CD4-positive, alpha-beta memory T cell (primary cell): ENCODE results near the gene MPRIP. TPM values are rescaled to one million over a fixed set of nuclear protein-coding genes. Genes with fewer than 3 reads are reported as not detected.

ENCODE experiments used
- CTCF ChIA-PET: fragments of 350-600 bp; sonication (Branson Sonifier 250); formaldehyde crosslinking; loops from one replicate; lab custom pipeline; 2021; ENCODE audit warnings: inconsistent platforms; ENCODE audit not compliant: partially characterized antibody; lab: Charles Lee
- POLR2A ChIA-PET: fragments of 350-600 bp; sonication (Branson Sonifier 250); formaldehyde crosslinking; loops from one replicate; lab custom pipeline; 2021; ENCODE audit not compliant: partially characterized antibody; lab: Charles Lee
- DNase-seq, 5 donors: peaks; one replicate each; pipeline versions ENCODE4 v3.0.0 to v3.0.0-alpha.2; 2020 to 2022; ENCODE audit warnings: mixed read lengths in 1 of 5
- H3K27ac ChIP-seq: one replicate; pipeline ENCODE4 v1.7.0; 2013; ENCODE audit warnings: low read depth, low read length
- H3K27me3 ChIP-seq: 2 replicates; pipeline ENCODE4 v1.7.0; 2013; ENCODE audit warnings: mild to moderate bottlenecking, low read length, moderate library complexity; ENCODE audit not compliant: insufficient read depth
- H3K36me3 ChIP-seq: 2 replicates; pipeline ENCODE4 v1.7.0; 2013; ENCODE audit warnings: mild to moderate bottlenecking, low read length, moderate library complexity; ENCODE audit not compliant: insufficient read depth
- H3K4me1 ChIP-seq: 2 replicates; pipeline ENCODE4 v1.7.0; 2013; ENCODE audit warnings: mild to moderate bottlenecking, low read length, moderate library complexity; ENCODE audit not compliant: insufficient read depth
- H3K4me3 ChIP-seq, 2 donors: one replicate each; pipeline ENCODE4 v1.7.0; 2013; ENCODE audit warnings: low read length in 2 of 2, mild to moderate bottlenecking in 1 of 2
- H3K9me3 ChIP-seq, 2 donors: one replicate each; pipeline ENCODE4 v1.7.0; 2013; ENCODE audit warnings: low read length in 2 of 2, control low read depth in 1 of 2; ENCODE audit not compliant: control insufficient read depth in 1 of 2
- H3K27ac Mint-ChIP-seq, 7 donors: one replicate each; pipeline ENCODE4 v1.8.0; 2020 to 2021; ENCODE audit warnings: mixed read lengths in 7 of 7, mild to moderate bottlenecking in 6 of 7, inconsistent platforms in 3 of 7, moderate library complexity in 3 of 7
- H3K27me3 Mint-ChIP-seq, 2 donors: one replicate each; pipeline ENCODE4 v1.8.0; 2020 to 2021; ENCODE audit warnings: mixed read lengths in 2 of 2
- H3K36me3 Mint-ChIP-seq, 2 donors: one replicate each; pipeline ENCODE4 v1.8.0; 2020 to 2021; ENCODE audit warnings: mixed read lengths in 2 of 2, inconsistent platforms in 1 of 2, mild to moderate bottlenecking in 1 of 2
- H3K4me1 Mint-ChIP-seq, 4 donors: one replicate each; pipeline ENCODE4 v1.8.0; 2020 to 2021; ENCODE audit warnings: mixed read lengths in 4 of 4, mild to moderate bottlenecking in 1 of 4
- H3K4me3 Mint-ChIP-seq, 8 donors: one replicate each; pipeline ENCODE4 v1.8.0; 2020 to 2021; ENCODE audit warnings: mixed read lengths in 8 of 8, mild to moderate bottlenecking in 7 of 8, moderate library complexity in 6 of 8, inconsistent platforms in 3 of 8
- H3K9me3 Mint-ChIP-seq, 8 donors: one replicate each; pipeline ENCODE4 v1.8.0; 2020 to 2021; ENCODE audit warnings: mixed read lengths in 8 of 8, mild to moderate bottlenecking in 5 of 8, inconsistent platforms in 3 of 8, moderate library complexity in 1 of 8
- intact Hi-C: fragments of 100-400 bp; cut with micrococcal nuclease; formaldehyde crosslinking; loops from one replicate; pipeline ENCODE4 v1.15.1; 2023
- polyA plus RNA-seq, 2 donors: library from polyadenylated mRNA; unstranded; fragments of 300-500 nt; fragmentation: Illumina TruSeq; gene quantifications; one replicate each; pipeline ENCODE4 v1.2.3, GENCODE V29; 2021
- total RNA-seq, 2 experiments: library from RNA; stranded (reverse); gene quantifications; one replicate each; pipeline ENCODE4 v1.2.3, GENCODE V29; 2021

Gene MPRIP
- total and polyA plus RNA-seq, 4 experiments from 2014 or later: 48.4 to 255 (median 152) TPM

DNA sequence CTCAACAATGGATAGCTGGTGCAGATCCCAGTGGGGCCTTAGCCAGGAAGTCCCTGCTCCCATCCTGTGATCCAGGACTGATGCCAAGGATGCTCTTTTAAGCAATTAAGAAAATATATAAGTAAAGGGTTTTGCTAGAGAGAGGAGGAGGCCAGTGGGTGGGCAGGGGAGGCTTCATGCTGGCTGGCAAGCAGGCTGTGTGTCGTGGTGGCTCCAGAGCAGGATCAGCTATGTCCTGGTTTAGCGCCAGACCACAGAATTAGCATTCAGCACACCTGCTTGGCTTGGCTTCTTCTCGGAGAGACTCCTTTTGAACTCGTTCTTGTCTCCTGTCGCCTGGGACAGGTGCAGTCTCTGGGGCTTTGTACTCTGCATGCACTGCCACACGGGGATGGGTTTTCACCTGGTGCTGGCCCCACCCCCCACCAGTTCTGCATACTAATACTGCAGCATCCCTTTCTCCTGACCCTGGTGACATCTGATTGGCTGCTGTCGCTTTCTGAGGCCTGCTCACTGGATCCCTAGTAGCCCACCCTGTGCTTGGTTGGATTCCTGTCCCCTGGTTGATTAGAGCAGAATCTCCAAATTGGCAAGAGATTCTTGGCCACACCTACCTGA lies 97.8 kb downstream of the MPRIP start:
- Histone ChIP-seq H3K4me3 (no peak overlapping the region), H3K36me3 (peaks cover 57% of the 10 kb centered on the region), H3K9me3 (no peaks in the 10 kb centered on the region), H3K27ac (no peak overlapping the region), H3K27me3 (no peaks in the 10 kb centered on the region), H3K4me1 (peaks cover 9% of the 10 kb centered on the region)
- POLR2A ChIA-PET: interaction anchor here (0.7 kb wide), 1 partner anchor 52 kb away, joined by 3 read pairs; no protein-coding TSS in a partner anchor
- no peaks in the 10 kb centered on the region for H3K27me3 Mint-ChIP-seq
- intact Hi-C loops: loop anchor here (5.0 kb wide), 1 partner anchor 67 kb away; the partner anchor contains the start of gene PLD6
- CTCF ChIA-PET: interaction anchor here (1.6 to 3.9 kb wide), 4 partner anchors 19 to 175 kb away, joined by 4 to 49 read pairs (median 10); partner anchors contain the start of gene FLCN
- no peak for DNase-seq
- peak overlapping the region in 4 of 7 donors; percentile 25 to 68 (median 49) for H3K27ac Mint-ChIP-seq
- H3K9me3 Mint-ChIP-seq: no peaks in the 10 kb centered on the region
- H3K36me3 Mint-ChIP-seq: peaks cover 31 to 64% of the 10 kb centered on the region in 2 donors
- no peak overlapping the region for H3K4me3 Mint-ChIP-seq
- peaks cover 7 to 11% (median 10%) of the 10 kb centered on the region in 4 donors for H3K4me1 Mint-ChIP-seq

DNA sequence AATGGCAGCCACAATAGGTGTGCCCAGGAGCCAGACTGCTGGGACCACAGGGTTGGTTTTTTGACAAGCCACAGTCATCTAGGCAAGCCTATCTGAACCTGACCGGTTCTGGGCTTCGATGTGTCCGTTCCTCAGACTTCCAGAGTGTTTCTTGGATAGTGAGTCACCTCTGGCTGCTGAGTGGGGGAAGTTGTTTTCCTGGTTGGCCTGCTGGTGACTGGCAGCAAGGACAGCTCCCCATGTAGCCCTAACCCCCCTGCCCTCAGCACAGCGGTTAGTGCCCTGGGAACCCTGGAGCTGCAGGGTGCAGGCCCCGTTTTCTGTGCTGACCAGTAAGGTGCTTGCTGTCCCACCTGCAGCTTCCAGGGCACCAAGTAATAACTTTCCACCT lies 98.3 kb downstream of the MPRIP start:
- ChIA-PET CTCF (interaction anchor here (1.0 to 3.9 kb wide), 8 partner anchors 20 to 174 kb away, joined by 3 to 49 read pairs (median 6); partner anchors contain the start of gene FLCN), POLR2A (interaction anchor here (1.0 to 2.1 kb wide), 3 partner anchors 15 to 41 kb away, joined by 3 to 10 read pairs (median 5); no protein-coding TSS in a partner anchor)
- Histone ChIP-seq H3K27me3 (no peaks in the 10 kb centered on the region), H3K9me3 (no peaks in the 10 kb centered on the region), H3K4me3 (no peak overlapping the region), H3K4me1 (peaks cover 9% of the 10 kb centered on the region), H3K27ac (no peak overlapping the region), H3K36me3 (peaks cover 59% of the 10 kb centered on the region)
- H3K27ac Mint-ChIP-seq: peak overlapping the region in 2 of 7 donors; percentile 52 to 68
- no peaks in the 10 kb centered on the region for H3K9me3 Mint-ChIP-seq
- intact Hi-C loops: loop anchor here (5.0 kb wide), 1 partner anchor 67 kb away; the partner anchor contains the start of gene PLD6
- H3K27me3 Mint-ChIP-seq: no peaks in the 10 kb centered on the region
- DNase-seq: no peak
- peaks cover 35 to 65% of the 10 kb centered on the region in 2 donors for H3K36me3 Mint-ChIP-seq
- no peak overlapping the region for H3K4me3 Mint-ChIP-seq
- peaks cover 7 to 11% (median 10%) of the 10 kb centered on the region in 4 donors for H3K4me1 Mint-ChIP-seq

DNA sequence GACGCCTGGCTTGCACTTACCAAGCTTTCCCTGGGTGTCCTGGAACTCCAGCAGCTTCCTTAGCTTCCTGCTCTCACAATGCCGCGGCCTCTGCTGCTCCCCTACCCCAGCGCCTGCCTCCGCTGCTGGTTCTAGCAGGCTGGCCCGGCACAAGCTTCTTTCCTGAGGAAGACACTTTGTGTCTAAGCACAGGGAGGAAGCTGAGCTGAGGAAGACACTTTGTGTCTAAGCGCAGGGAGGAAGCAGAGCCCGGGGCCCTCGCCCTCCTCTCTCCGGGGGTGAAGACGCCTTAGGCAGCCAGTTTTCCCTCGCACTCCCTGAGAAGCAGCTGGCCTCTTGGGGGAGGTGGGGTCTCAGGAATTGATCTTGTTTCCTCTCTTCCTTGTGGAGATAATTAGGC lies 99.0 kb downstream of the MPRIP start:
- POLR2A ChIA-PET: interaction anchor here (1.0 to 2.1 kb wide), 7 partner anchors 16 to 172 kb away, joined by 3 to 10 read pairs (median 5); partner anchors contain the start of gene FLCN
- H3K27ac Mint-ChIP-seq: peak overlapping the region in 3 of 7 donors; percentile 60 to 91 (median 90)
- peaks cover 9% of the 10 kb centered on the region for H3K4me1 ChIP-seq
- peaks cover 7 to 11% (median 9%) of the 10 kb centered on the region in 4 donors for H3K4me1 Mint-ChIP-seq
- intact Hi-C loops: loop anchor here (5.0 kb wide), 1 partner anchor 66 kb away; the partner anchor contains the start of gene PLD6
- H3K9me3 ChIP-seq: no peaks in the 10 kb centered on the region
- no peaks in the 10 kb centered on the region for H3K27me3 Mint-ChIP-seq
- CTCF ChIA-PET: interaction anchor here (0.9 to 3.9 kb wide), 16 partner anchors 15 to 174 kb away, joined by 3 to 49 read pairs (median 5); partner anchors contain the start of gene FLCN
- no peaks in the 10 kb centered on the region for H3K9me3 Mint-ChIP-seq
- no peaks in the 10 kb centered on the region for H3K27me3 ChIP-seq
- H3K4me3 ChIP-seq: no peak overlapping the region
- no peak overlapping the region for H3K4me3 Mint-ChIP-seq
- H3K36me3 ChIP-seq: peaks cover 58% of the 10 kb centered on the region
- no peak overlapping the region for H3K27ac ChIP-seq
- peaks cover 42 to 69% of the 10 kb centered on the region in 2 donors for H3K36me3 Mint-ChIP-seq
- DNase-seq: no peak

DNA sequence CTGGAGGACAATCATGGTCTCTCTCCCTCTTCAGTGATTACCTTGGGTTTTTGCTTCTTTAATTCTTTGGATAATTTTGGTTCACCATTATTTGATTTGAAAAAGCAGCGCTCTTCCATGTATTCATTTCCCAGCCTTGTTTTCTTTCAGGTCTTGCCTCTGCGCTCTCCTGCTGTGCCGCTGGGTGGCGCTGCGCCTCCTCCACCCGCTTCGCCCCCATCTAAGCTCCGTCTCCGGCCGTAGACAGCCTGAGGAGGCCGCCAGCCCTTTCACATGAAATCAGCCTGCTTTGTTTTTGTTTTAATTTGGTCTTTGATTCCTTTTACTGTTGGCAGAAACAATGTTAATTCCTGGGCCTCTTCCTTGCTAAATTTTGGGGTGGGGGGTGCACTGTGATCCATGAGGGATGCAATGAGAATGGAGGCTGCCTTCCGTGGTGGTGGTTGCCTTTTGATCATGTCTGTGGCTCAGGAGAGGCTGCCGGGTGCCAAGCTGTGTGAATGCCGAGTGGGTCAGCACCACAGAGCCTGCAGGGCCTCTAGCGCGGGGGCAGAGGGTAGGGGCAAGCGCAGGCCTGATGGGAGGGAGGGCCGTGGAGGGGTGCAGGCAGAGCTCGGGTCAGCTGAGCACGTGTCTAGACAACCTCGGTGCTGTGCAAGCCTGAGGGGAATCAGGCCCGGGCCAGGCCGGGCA lies 99.7 kb downstream of the MPRIP start:
- peaks cover 60% of the 10 kb centered on the region for H3K36me3 ChIP-seq
- H3K9me3 ChIP-seq: no peaks in the 10 kb centered on the region
- H3K27me3 ChIP-seq: no peaks in the 10 kb centered on the region
- peaks cover 9 to 18% (median 9%) of the 10 kb centered on the region in 4 donors for H3K4me1 Mint-ChIP-seq
- no peaks in the 10 kb centered on the region for H3K9me3 Mint-ChIP-seq
- ChIA-PET CTCF (interaction anchor here (0.6 to 3.9 kb wide), 18 partner anchors 16 to 173 kb away, joined by 3 to 49 read pairs (median 5); partner anchors contain the start of gene FLCN), POLR2A (interaction anchor here (0.8 to 2.1 kb wide), 8 partner anchors 12 to 171 kb away, joined by 3 to 10 read pairs (median 4); partner anchors contain the start of gene FLCN)
- peaks cover 9% of the 10 kb centered on the region for H3K4me1 ChIP-seq
- H3K27ac ChIP-seq: no peak overlapping the region
- H3K4me3 Mint-ChIP-seq: peak overlapping the region in 4 of 8 donors; percentile 15 to 42 (median 36)
- H3K27me3 Mint-ChIP-seq: no peaks in the 10 kb centered on the region
- no peak overlapping the region for H3K4me3 ChIP-seq
- H3K36me3 Mint-ChIP-seq: peaks cover 42 to 70% of the 10 kb centered on the region in 2 donors
- peak overlapping the region; percentile 22 to 94 (median 85) for H3K27ac Mint-ChIP-seq
- DNase-seq: peak; percentile 54 to 65 (median 56)
- intact Hi-C loops: loop anchor here (1.0 to 5.0 kb wide), 3 partner anchors 65 to 171 kb away; partner anchors contain the start of gene PLD6

DNA sequence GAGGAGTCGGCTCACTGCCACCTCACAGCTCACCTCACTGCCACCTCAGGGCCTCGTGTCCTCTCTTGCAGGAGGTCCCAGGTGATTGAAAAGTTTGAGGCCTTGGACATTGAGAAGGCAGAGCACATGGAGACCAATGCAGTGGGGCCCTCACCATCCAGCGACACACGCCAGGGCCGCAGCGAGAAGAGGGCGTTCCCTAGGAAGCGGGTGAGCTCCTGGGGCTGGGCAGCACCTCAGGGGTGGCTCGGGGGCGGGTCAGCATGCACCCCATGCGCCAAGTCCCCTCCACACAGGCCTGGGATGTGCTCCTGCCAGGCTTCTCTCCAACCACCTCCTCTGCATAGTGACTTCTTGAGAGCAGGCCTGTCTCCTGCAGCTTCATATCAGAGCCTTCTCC lies 100.3 kb downstream of the MPRIP start:
- no peaks in the 10 kb centered on the region for H3K9me3 Mint-ChIP-seq
- Histone ChIP-seq H3K27me3 (no peaks in the 10 kb centered on the region), H3K4me3 (no peak overlapping the region), H3K9me3 (no peaks in the 10 kb centered on the region), H3K36me3 (peaks cover 66% of the 10 kb centered on the region), H3K4me1 (peaks cover 9% of the 10 kb centered on the region), H3K27ac (no peak overlapping the region)
- intact Hi-C loops: loop anchor here (1.0 to 5.0 kb wide), 3 partner anchors 65 to 171 kb away; partner anchors contain the start of gene PLD6
- peaks cover 40 to 71% of the 10 kb centered on the region in 2 donors for H3K36me3 Mint-ChIP-seq
- DNase-seq: no peak
- CTCF ChIA-PET: interaction anchor here (0.6 to 3.9 kb wide), 13 partner anchors 17 to 172 kb away, joined by 3 to 49 read pairs (median 6); no protein-coding TSS in a partner anchor
- no peaks in the 10 kb centered on the region for H3K27me3 Mint-ChIP-seq
- H3K27ac Mint-ChIP-seq: no peak overlapping the region
- peaks cover 9 to 18% (median 9%) of the 10 kb centered on the region in 4 donors for H3K4me1 Mint-ChIP-seq
- POLR2A ChIA-PET: interaction anchor here (0.8 to 2.1 kb wide), 8 partner anchors 11 to 170 kb away, joined by 3 to 10 read pairs (median 4); partner anchors contain the start of gene FLCN
- H3K4me3 Mint-ChIP-seq: no peak overlapping the region

DNA sequence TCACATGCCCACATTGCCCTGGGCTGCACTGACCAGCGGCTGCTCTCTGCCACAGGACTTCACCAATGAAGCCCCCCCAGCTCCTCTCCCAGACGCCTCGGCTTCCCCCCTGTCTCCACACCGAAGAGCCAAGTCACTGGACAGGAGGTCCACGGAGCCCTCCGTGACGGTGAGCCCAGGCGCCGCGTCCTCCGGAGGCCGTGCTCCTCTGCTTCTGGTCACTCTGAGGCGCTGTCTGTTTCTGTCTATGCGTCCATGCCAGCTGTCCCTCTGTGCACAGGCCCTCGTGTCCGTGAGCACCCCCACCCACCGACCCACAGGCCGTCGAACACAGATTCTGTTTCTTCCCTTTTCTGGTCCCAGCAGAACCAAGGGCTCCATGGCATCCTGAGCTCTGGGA lies 101.2 kb downstream of the MPRIP start:
- Histone ChIP-seq H3K4me3 (no peak overlapping the region), H3K27ac (no peak overlapping the region), H3K4me1 (peaks cover 9% of the 10 kb centered on the region), H3K9me3 (no peaks in the 10 kb centered on the region), H3K27me3 (no peaks in the 10 kb centered on the region), H3K36me3 (peaks cover 67% of the 10 kb centered on the region)
- H3K4me3 Mint-ChIP-seq: no peak overlapping the region
- peak overlapping the region in 1 of 7 donors; percentile 8 for H3K27ac Mint-ChIP-seq
- peaks cover 39 to 69% of the 10 kb centered on the region in 2 donors for H3K36me3 Mint-ChIP-seq
- DNase-seq: no peak
- H3K27me3 Mint-ChIP-seq: no peaks in the 10 kb centered on the region
- intact Hi-C loops: loop anchor here (5.0 kb wide), 1 partner anchor 64 kb away; the partner anchor contains the start of gene PLD6
- POLR2A ChIA-PET: interaction anchor here (1.1 to 1.5 kb wide), 3 partner anchors 16 to 102 kb away, joined by 3 to 4 read pairs (median 4); partner anchors contain the start of gene MPRIP
- peaks cover 9 to 18% (median 9%) of the 10 kb centered on the region in 4 donors for H3K4me1 Mint-ChIP-seq
- H3K9me3 Mint-ChIP-seq: no peaks in the 10 kb centered on the region
- CTCF ChIA-PET: interaction anchor here (1.1 to 3.9 kb wide), 8 partner anchors 12 to 171 kb away, joined by 3 to 49 read pairs (median 4); no protein-coding TSS in a partner anchor
